IMR-90 (cell line): ENCODE results near the gene TEAD4. TPM values are rescaled to one million over a fixed set of nuclear protein-coding genes. Genes with fewer than 3 reads are reported as not detected.

Experiments used
- ATAC-seq: fragments of 200-7000 bp; cut with Tn5 transposase; 2 replicates; pipeline ENCODE4 v1.9.1; 2020; ENCODE audit warnings: low read depth, mild to moderate bottlenecking, moderate library complexity
- BruUV-seq: library from RNA; stranded (reverse); fragments of 400-500 nt; replicated peaks from 2 replicates; lab custom pipeline; 2021; lab: Mats Ljungman, UMichigan
- CTCF ChIA-PET: fragments of 300-600 bp; formaldehyde crosslinking; extraction: SDS; loops from one replicate; lab custom pipeline; 2021; ENCODE audit warnings: antibody characterized with exemption; lab: Yijun Ruan, JAX
- POLR2A ChIA-PET: fragments of 300-600 bp; sonication (Branson Sonifier 250); formaldehyde crosslinking; loops from one replicate; lab custom pipeline; 2022; ENCODE audit warnings: antibody characterized with exemption; ENCODE audit not compliant: unreplicated experiment; lab: Charles Lee
- DNase-seq: peaks from one replicate; pipeline ENCODE4 v3.0.0; 2013
- H2AFZ ChIP-seq: replicated peaks from 2 replicates; pipeline ENCODE3; 2013; ENCODE audit warnings: low read length, mild to moderate bottlenecking; ENCODE audit not compliant: poor library complexity
- H2AK5ac ChIP-seq: 2 replicates; pipeline ENCODE4 v1.6.1; 2013; ENCODE audit warnings: low read depth, low read length, inconsistent platforms
- H2AK9ac ChIP-seq: replicated peaks from 2 replicates; pipeline ENCODE3; 2013; ENCODE audit warnings: mild to moderate bottlenecking, low read depth, low read length, moderate library complexity; ENCODE audit not compliant: poor library complexity
- H2BK120ac ChIP-seq: 2 replicates; pipeline ENCODE4 v1.6.1; 2013; ENCODE audit warnings: low read depth, low read length, inconsistent platforms
- H2BK15ac ChIP-seq: 3 replicates; pipeline ENCODE4 v1.6.1; 2013; ENCODE audit warnings: low read depth, low read length, inconsistent platforms
- H2BK20ac ChIP-seq: 2 replicates; pipeline ENCODE4 v1.6.1; 2013; ENCODE audit warnings: low read depth, mild to moderate bottlenecking, inconsistent platforms, low read length, moderate library complexity
- H2BK5ac ChIP-seq: 2 replicates; pipeline ENCODE4 v1.6.1; 2013; ENCODE audit warnings: mild to moderate bottlenecking, low read depth, low read length, inconsistent platforms; ENCODE audit not compliant: poor library complexity, severe bottlenecking
- H3K14ac ChIP-seq: replicated peaks from 2 replicates; pipeline ENCODE4 v1.6.1; 2013; ENCODE audit warnings: low read depth, low read length, inconsistent platforms
- H3K18ac ChIP-seq: 2 replicates; pipeline ENCODE4 v1.6.1; 2013; ENCODE audit warnings: low read depth, low read length, control low read depth
- H3K23ac ChIP-seq: 2 replicates; pipeline ENCODE4 v1.6.1; 2013; ENCODE audit warnings: low read depth, low read length, inconsistent platforms
- H3K27ac ChIP-seq: 2 replicates; pipeline ENCODE4 v1.5.1; 2013; ENCODE audit warnings: mild to moderate bottlenecking, control low read depth, low read length; ENCODE audit not compliant: insufficient read depth
- H3K27me3 ChIP-seq: 2 replicates; pipeline ENCODE4 v1.6.1; 2013; ENCODE audit warnings: low read length; ENCODE audit not compliant: control insufficient read depth, insufficient read depth
- H3K36me3 ChIP-seq: 2 replicates; pipeline ENCODE4 v1.6.1; 2013; ENCODE audit warnings: low read length, mixed read lengths; ENCODE audit not compliant: control insufficient read depth, insufficient read depth
- H3K4ac ChIP-seq: 2 replicates; pipeline ENCODE4 v1.6.1; 2013; ENCODE audit warnings: low read depth, low read length, inconsistent platforms
- H3K4me1 ChIP-seq: 2 replicates; pipeline ENCODE4 v1.6.1; 2013; ENCODE audit warnings: low read length, mixed read lengths; ENCODE audit not compliant: control insufficient read depth, insufficient read depth
- H3K4me2 ChIP-seq: 2 replicates; pipeline ENCODE4 v1.6.1; 2013; ENCODE audit warnings: low read depth, mild to moderate bottlenecking, control low read depth, low read length, moderate library complexity
- H3K4me3 ChIP-seq: 2 replicates; pipeline ENCODE4 v1.5.1; 2013; ENCODE audit warnings: low read depth, mild to moderate bottlenecking, control low read depth, low read length, moderate library complexity; ENCODE audit not compliant: insufficient read depth
- H3K56ac ChIP-seq: 2 replicates; pipeline ENCODE4 v1.6.1; 2013; ENCODE audit warnings: low read length, inconsistent platforms; ENCODE audit not compliant: insufficient read depth; ENCODE audit errors: extremely low read depth
- H3K79me1 ChIP-seq, 2 experiments: 2 replicates each; pipeline ENCODE4 v1.6.1; 2013; ENCODE audit warnings: low read length in 2 of 2, inconsistent platforms in 1 of 2, low read depth in 1 of 2
- H3K9ac ChIP-seq: 2 replicates; pipeline ENCODE4 v1.6.1; 2013; ENCODE audit warnings: low read depth, low read length, control low read depth
- H3K9me1 ChIP-seq: 2 replicates; pipeline ENCODE4 v1.6.1; 2013; ENCODE audit warnings: low read length, inconsistent platforms; ENCODE audit not compliant: insufficient read depth
- H3K9me3 ChIP-seq: 2 replicates; pipeline ENCODE4 v1.6.1; 2013; ENCODE audit warnings: low read length; ENCODE audit not compliant: control insufficient read depth, insufficient read depth
- H4K20me1 ChIP-seq: 2 replicates; pipeline ENCODE4 v1.6.1; 2013; ENCODE audit warnings: low read length, inconsistent platforms; ENCODE audit not compliant: insufficient read depth
- H4K5ac ChIP-seq: 2 replicates; pipeline ENCODE4 v1.6.1; 2013; ENCODE audit warnings: mild to moderate bottlenecking, low read depth, low read length, control low read depth
- H4K8ac ChIP-seq, 2 experiments: 2 replicates each; pipeline ENCODE4 v1.6.1; 2013; ENCODE audit warnings: low read depth in 2 of 2, low read length in 2 of 2, control low read depth in 1 of 2, inconsistent platforms in 1 of 2
- H4K91ac ChIP-seq: 2 replicates; pipeline ENCODE4 v1.6.1; 2013; ENCODE audit warnings: low read depth, low read length, inconsistent platforms; ENCODE audit not compliant: insufficient read depth
- CEBPB ChIP-seq: IDR thresholded peaks from 2 replicates; pipeline ENCODE4 v1.6.1; 2012; ENCODE audit warnings: low read depth, low read length, improper control_type of control experiment
- ELK1 ChIP-seq: fragments of 150-350 bp; IDR thresholded peaks from 2 replicates; pipeline ENCODE4 v1.6.1; 2016; ENCODE audit warnings: low read depth, mild to moderate bottlenecking, low read length, moderate library complexity, borderline replicate concordance
- MXI1 ChIP-seq: IDR thresholded peaks from 2 replicates; pipeline ENCODE4 v1.6.1; 2012; ENCODE audit warnings: low read depth, mild to moderate bottlenecking, low read length, moderate library complexity, borderline replicate concordance
- NFE2L2 ChIP-seq: fragments of 150-350 bp; IDR thresholded peaks from 2 replicates; pipeline ENCODE4 v1.6.1; 2016; ENCODE audit warnings: low read depth, mild to moderate bottlenecking, low read length
- POLR2A ChIP-seq: IDR thresholded peaks from 2 replicates; pipeline ENCODE4 v1.6.1; 2012; ENCODE audit warnings: mild to moderate bottlenecking, low read depth, low read length
- SMC3 ChIP-seq: fragments of 150-350 bp; IDR thresholded peaks from 2 replicates; pipeline ENCODE4 v1.6.1; 2016; ENCODE audit warnings: low read depth, mild to moderate bottlenecking, antibody characterized with exemption, low read length, moderate library complexity
- WGBS, 2 experiments: methylation state at CpG; one replicate each; pipeline versions ENCODE4 v1.1.5 to v1.1.7; 2013; ENCODE audit warnings: missing lambda C conversion rate in 2 of 2; ENCODE audit not compliant: insufficient read length in 1 of 2; ENCODE audit errors: extremely low coverage in 2 of 2; 5-methylcytosine and 5-hydroxymethylcytosine counted together
- dilution Hi-C: fragments of 300-500 bp; cut with HindIII; formaldehyde crosslinking; loops from one replicate; pipeline ENCODE4 v1.14.3; 2018; ENCODE audit warnings: low sequenced_read_pairs; ENCODE audit not compliant: unreplicated experiment
- in situ Hi-C: fragments of 300-500 bp; cut with MboI; formaldehyde crosslinking; loops from 3 replicates; pipeline ENCODE4 v1.14.3; 2019; ENCODE audit warnings: low sequenced_read_pairs, inconsistent platforms, mixed read lengths
- intact Hi-C: fragments of 100-400 bp; cut with micrococcal nuclease; formaldehyde crosslinking; loops from 2 replicates; pipeline ENCODE4 v1.10.0; 2022
- polyA plus RNA-seq, 3 experiments: library from polyadenylated mRNA; depleted of rRNA; stranded (reverse); fragments of >200 nt; gene quantifications; 2 replicates each; pipeline ENCODE4 v1.2.3, GENCODE V29; 2012; ENCODE audit warnings: low replicate concordance in 1 of 3
- total RNA-seq: library from RNA; depleted of rRNA; stranded (reverse); fragments of >200 nt; gene quantifications from 2 replicates; pipeline ENCODE4 v1.2.3, GENCODE V29; 2012

The TEAD4 gene
- total and polyA plus RNA-seq, 2 of the 4 experiments (the other 2 are of a cell fraction), result 8.8 to 24.9 TPM

- Histone ChIP-seq H2BK20ac (no peak overlapping the region), H3K4ac (no peak overlapping the region), H2BK120ac (no peak overlapping the region), H3K4me2 (no peak overlapping the region), H3K18ac (no peak overlapping the region), H2AK9ac (no peak overlapping the region), H4K91ac (no peak overlapping the region), H4K5ac (no peak overlapping the region), H3K9me3 (no peaks in the 10 kb centered on the region), H3K36me3 (peaks cover 19% of the 10 kb centered on the region), H3K56ac (no peak overlapping the region), H2BK5ac (no peak overlapping the region), H3K23ac (no peak overlapping the region), H3K9me1 (no peaks in the 10 kb centered on the region; the same call in 1 of the 2 replicates), H2BK15ac (no peak overlapping the region), H3K9ac (no peak overlapping the region), H4K8ac (no peak overlapping the region), H3K4me1 (peaks cover under 1% of the 10 kb centered on the region; the same call in 1 of the 2 replicates), H3K4me3 (no peak overlapping the region), H4K20me1 (peaks cover 3% of the 10 kb centered on the region; the same call in 1 of the 2 replicates), H3K27ac (no peak overlapping the region), H2AK5ac (no peak overlapping the region), H3K27me3 (no peaks in the 10 kb centered on the region), H3K14ac (no peak overlapping the region), H3K79me1 (no peaks in the 10 kb centered on the region), H2AFZ (no peak overlapping the region)
- no TSS peak for BruUV-seq
- no CpG with 5 or more reads among the region's 15 CpGs for WGBS, 2 experiments
- ATAC-seq (no peak), DNase-seq (no peak)
- in situ Hi-C loops, result no loop called here
- dilution Hi-C loops, result no loop called here
- TF ChIP-seq NFE2L2, result no peak
- TF ChIP-seq CEBPB, result no peak
- TF ChIP-seq SMC3, result no peak
- no peak for TF ChIP-seq ELK1
- no peak for TF ChIP-seq MXI1
- no peak for TF ChIP-seq POLR2A
- intact Hi-C loops, result no loop called here
- ChIA-PET POLR2A (no interaction called here), CTCF (no interaction called here)
These were observed 80.9 kb downstream of the TEAD4 start for GRCh38 chr12:3040026-3040656.
